ENCODE results near the gene IQCN. TPM values are rescaled to one million over a fixed set of nuclear protein-coding genes. Genes with fewer than 3 reads are reported as not detected.

The IQCN gene
- total RNA-seq, 1 donor from 2014 or later: 4.9 TPM

DNA sequence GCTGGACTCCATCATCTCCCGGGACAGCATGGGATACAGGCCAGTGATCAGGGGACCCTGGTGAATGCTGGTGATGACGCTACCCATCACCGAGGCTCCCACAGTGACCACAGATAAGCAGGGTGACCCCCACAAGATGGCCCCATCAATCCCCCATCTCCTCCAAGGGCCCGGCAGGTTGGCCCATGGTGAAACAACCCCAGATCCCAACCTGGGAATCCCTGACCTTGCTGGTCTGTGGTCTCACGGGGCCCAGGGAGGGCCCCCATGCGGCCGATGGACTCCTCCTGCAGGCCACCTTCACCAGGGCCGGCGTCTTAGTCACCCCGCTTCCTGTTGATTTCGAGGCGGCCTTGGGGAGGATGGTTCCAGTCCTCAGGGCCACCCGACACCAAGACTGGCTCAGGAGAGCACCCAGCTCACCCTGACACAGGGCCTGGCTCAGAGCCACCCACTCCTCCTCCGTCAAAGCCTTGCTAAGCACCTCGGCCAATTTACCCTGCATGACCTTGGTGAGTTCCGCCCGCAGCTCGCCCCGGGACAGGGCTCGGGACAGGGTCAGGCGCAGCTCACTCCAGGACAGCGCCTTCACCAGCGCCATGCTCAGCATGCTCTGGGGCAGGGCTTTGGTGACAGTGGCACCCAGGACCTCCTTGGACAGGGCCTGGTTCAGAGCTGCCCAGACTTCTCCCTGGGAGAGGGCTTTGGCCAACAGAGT is 10.0 kb downstream of the IQCN start:
- H3K36me3 ChIP-seq: peaks cover 18% of the 10 kb centered on the region
- H3K27me3 ChIP-seq: no peaks in the 10 kb centered on the region
- H3K4me1 ChIP-seq: no peaks in the 10 kb centered on the region
- TF ChIP-seq, protein P1, sequence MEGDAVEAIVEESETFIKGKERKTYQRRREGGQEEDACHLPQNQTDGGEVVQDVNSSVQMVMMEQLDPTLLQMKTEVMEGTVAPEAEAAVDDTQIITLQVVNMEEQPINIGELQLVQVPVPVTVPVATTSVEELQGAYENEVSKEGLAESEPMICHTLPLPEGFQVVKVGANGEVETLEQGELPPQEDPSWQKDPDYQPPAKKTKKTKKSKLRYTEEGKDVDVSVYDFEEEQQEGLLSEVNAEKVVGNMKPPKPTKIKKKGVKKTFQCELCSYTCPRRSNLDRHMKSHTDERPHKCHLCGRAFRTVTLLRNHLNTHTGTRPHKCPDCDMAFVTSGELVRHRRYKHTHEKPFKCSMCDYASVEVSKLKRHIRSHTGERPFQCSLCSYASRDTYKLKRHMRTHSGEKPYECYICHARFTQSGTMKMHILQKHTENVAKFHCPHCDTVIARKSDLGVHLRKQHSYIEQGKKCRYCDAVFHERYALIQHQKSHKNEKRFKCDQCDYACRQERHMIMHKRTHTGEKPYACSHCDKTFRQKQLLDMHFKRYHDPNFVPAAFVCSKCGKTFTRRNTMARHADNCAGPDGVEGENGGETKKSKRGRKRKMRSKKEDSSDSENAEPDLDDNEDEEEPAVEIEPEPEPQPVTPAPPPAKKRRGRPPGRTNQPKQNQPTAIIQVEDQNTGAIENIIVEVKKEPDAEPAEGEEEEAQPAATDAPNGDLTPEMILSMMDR (IDR thresholded peaks at IDR 0.05): no peak
- DNase-seq (no peak), ATAC-seq (no peak)
- no peaks in the 10 kb centered on the region for H3K9me3 ChIP-seq
- H3K27ac ChIP-seq: no peak overlapping the region
- no peak overlapping the region for H3K4me3 ChIP-seq
- intact Hi-C loops (cut with DNase I): no loop called here

DNA sequence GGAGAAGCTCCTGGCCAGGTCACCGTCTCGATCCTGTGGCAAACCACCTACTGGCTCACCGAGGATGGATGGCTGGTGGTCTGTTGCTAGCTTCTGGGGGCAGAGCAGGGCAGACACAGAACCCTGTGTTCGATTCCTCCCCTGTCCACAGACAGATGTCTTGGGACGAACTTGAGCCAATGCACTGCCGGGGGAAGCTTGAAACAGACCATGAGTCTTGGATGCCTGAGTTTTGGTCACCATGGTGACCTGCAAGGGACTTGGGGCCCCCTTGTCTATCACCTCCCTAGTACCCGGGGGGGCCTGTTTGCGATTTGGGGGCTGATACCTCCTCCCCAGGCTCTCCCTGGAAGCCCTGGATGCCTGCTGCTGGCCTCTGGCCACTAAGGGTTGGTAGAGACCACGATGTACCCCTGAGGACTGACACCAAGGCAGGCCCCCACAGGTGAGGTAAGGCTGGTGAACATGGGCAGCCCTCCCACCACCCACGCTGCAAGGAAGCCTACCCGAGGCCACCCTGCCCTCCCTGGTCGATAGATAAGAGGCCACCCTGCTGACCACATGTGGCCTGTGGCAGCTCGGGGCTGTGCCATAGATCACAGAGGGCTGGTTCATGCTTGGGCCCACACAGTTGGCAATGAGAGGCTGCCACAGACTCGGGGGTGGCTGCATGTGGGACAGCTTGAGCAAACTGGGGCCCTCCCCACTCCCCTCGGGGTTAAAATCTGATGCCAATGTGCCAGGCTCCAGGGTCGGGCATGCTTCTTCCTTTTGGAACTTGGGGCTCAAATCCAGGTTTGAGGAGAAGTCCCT is 10.7 kb downstream of the IQCN start:
- Histone ChIP-seq H3K4me1 (no peaks in the 10 kb centered on the region), H3K27ac (no peak overlapping the region), H3K9me3 (no peaks in the 10 kb centered on the region), H3K4me3 (no peak overlapping the region), H3K27me3 (no peaks in the 10 kb centered on the region), H3K36me3 (peaks cover 18% of the 10 kb centered on the region)
- TF ChIP-seq, protein P1 (IDR thresholded peaks at IDR 0.05): no peak
- intact Hi-C loops (cut with DNase I): no loop called here
- no peak for ATAC-seq
- DNase-seq: no peak

DNA sequence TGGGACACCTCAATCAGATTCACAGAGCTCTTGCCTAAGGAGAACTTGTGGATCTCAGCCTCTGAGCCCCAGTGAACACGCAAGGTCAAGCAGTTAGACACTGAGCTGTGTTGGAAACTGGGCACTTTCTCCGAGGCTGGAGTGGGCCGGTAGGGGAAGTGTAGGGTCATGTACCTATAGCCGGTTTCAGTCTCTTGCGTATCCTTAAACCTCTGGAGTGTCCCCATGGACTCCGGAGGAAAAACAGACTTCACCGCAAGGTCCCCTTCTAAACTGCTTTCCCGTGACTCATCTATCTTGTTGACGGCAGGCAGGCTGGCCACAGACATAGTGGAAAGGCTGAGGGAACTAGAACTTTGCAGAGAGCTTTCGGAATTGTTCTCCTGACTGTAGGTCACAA is 11.3 kb downstream of the IQCN start:
- Histone ChIP-seq H3K4me3 (no peak overlapping the region), H3K4me1 (no peaks in the 10 kb centered on the region), H3K36me3 (peaks cover 18% of the 10 kb centered on the region), H3K27ac (no peak overlapping the region), H3K27me3 (no peaks in the 10 kb centered on the region), H3K9me3 (no peaks in the 10 kb centered on the region)
- intact Hi-C loops (cut with DNase I): no loop called here
- ATAC-seq (no peak), DNase-seq (no peak)
- TF ChIP-seq, protein P1 (IDR thresholded peaks at IDR 0.05): no peak

DNA sequence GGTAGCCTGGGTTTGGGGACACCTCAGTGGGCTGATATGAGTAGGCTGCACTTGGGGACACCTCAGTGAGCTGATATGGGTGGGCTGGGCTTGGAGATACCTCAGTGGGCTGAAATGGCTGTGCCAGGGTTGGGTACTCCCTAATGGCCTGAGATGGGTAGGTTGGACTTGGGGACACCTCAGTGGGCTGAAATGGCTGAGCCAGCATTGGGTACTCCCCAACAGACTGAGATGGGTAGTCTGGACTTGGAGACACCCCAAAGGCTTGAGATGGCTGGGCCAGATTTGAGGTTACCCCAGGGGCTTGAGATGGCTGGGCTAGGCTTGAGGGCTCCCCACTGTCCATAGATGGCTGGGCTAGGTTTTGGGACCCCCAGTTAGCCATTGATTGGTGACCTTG is 12.1 kb downstream of the IQCN start:
- DNase-seq (no peak), ATAC-seq (no peak)
- Histone ChIP-seq H3K27ac (no peak overlapping the region), H3K4me1 (no peaks in the 10 kb centered on the region), H3K9me3 (no peaks in the 10 kb centered on the region), H3K36me3 (peaks cover 15% of the 10 kb centered on the region), H3K4me3 (no peak overlapping the region), H3K27me3 (no peaks in the 10 kb centered on the region)
- intact Hi-C loops (cut with DNase I): no loop called here
- TF ChIP-seq, protein P1 (IDR thresholded peaks at IDR 0.05): no peak

DNA sequence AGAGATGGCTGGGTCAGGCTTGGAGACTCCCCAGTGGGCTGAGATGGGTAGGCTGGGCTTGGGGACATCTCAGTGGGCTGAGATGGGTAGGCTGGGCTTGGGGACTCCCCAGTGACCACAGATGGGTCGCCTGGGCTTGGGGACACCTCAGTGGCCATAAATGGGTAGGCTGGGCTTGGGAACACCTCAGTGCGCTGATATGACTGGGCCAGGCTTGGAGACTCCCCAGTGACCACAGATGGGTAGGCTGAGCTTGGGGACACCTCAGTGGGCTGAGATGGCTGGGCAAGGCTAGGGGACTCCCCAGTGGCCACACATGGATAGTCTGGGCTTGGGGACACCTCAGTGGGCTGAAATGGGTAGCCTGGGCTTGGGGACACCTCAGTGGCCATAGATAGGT is 12.8 kb downstream of the IQCN start:
- DNase-seq (no peak), ATAC-seq (no peak)
- intact Hi-C loops (cut with DNase I): no loop called here
- Histone ChIP-seq H3K4me3 (no peak overlapping the region), H3K4me1 (no peaks in the 10 kb centered on the region), H3K9me3 (no peaks in the 10 kb centered on the region), H3K27me3 (no peaks in the 10 kb centered on the region), H3K36me3 (peaks cover 9% of the 10 kb centered on the region), H3K27ac (no peak overlapping the region)
- TF ChIP-seq, protein P1 (IDR thresholded peaks at IDR 0.05): no peak

All from upper lobe of right lung (tissue), 1 donor.